ENCODE results near the gene IFFO2. TPM values are rescaled to one million over a fixed set of nuclear protein-coding genes. Genes with fewer than 3 reads are reported as not detected.

Gene IFFO2
- total and polyA plus RNA-seq, 2 of the 13 experiments (the other 11 are each of a cell fraction or from before 2014, with no cell fraction given), result 7.3 to 16.7 TPM

DNA sequence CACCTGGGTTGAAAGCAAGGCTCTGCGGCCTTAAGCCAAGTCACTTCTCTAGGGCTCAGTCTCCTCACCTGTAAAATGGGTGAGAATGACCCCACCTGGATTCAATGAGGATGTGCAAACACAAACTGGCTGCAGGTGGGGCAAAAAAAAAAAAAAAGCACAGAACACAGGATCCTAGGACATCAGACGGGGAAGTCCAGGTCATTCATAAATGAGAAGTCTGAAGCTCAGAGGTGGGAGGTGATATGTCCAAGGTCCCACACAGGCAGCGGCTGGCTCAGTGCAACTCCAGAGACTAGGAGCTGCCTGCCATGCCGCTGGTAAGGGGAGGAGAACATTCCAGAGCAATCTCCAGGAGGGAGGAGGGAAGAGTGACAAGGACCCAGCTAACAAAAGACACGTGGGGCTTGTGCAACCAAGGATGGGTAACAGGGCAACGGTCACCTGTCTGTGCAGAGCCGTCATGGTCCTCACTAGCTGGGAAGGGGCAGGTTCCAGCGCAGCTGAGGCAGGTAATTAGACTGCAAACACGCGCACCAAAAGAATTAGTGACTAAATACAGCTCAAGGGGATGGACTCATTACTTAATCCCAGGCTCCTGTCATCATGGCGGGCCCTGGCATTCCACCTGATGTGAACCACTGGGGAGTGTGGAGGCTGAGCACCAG, 19.5 kb downstream of the IFFO2 start:
- DNase-seq (ENCODE audit: low spot score) (peak; percentile 89), FAIRE-seq (peak; percentile 93), ATAC-seq (peak; percentile 79)
- POLR2A ChIA-PET, result interaction anchor here (0.8 to 1.3 kb wide), 4 partner anchors 12 to 77 kb away, joined by 3 to 8 read pairs (median 4); no protein-coding TSS in a partner anchor
- Histone ChIP-seq H3K4me3 (replicated peaks in 1 of 3; ENCODE audit: insufficient read depth in 1 of 3, low read depth in 2 of 3, low read length in 3 of 3) (no peak overlapping the region), H4K20me1 (ENCODE audit: insufficient read depth, low read length) (peaks cover 16% of the 10 kb centered on the region), H3K36me3 (replicated peaks in 1 of 2; ENCODE audit: control insufficient read depth in 1 of 2, insufficient read depth in 2 of 2, low read length in 2 of 2) (no peaks in the 10 kb centered on the region), H3K4me1 (ENCODE audit: insufficient read depth, low read length) (peaks cover 68% of the 10 kb centered on the region), H3K9me3 (ENCODE audit: low read length) (no peaks in the 10 kb centered on the region), H3K4me2 (ENCODE audit: low read depth, low read length) (peak overlapping the region; percentile 48), H3K27me3 (ENCODE audit: control insufficient read depth in 1 of 2, insufficient read depth in 2 of 2, low read length in 2 of 2) (no peaks in the 10 kb centered on the region), H3K9ac (ENCODE audit: insufficient read depth, low read depth, low read length) (no peak overlapping the region; the same call in 1 of the 2 replicates), H3K79me2 (ENCODE audit: insufficient read depth, low read length) (peaks cover 28% of the 10 kb centered on the region), H3K27ac (ENCODE audit: extremely low read length, insufficient read depth, low read length) (peak overlapping the region; percentile 59), H2AFZ (ENCODE audit: low read length) (no peak overlapping the region)
- in situ Hi-C loops (cut with HindIII; ENCODE audit: extremely low pct_ligation_motif_present, low pct_unique_long_range_greater_than_20kb) (no loop called here), intact Hi-C loops (cut with micrococcal nuclease; ENCODE audit: unreplicated experiment) (no loop called here)
- CTCF ChIA-PET (ENCODE audit: low intra/inter-chr PET ratio, low total read pairs), result no interaction called here
- no TSS peak for BruUV-seq (replicated peaks)
- WGBS (ENCODE audit: low lambda C conversion rate), result 27% methylated on average over 8 of the region's 11 CpGs
- TF ChIP-seq, protein P1, sequence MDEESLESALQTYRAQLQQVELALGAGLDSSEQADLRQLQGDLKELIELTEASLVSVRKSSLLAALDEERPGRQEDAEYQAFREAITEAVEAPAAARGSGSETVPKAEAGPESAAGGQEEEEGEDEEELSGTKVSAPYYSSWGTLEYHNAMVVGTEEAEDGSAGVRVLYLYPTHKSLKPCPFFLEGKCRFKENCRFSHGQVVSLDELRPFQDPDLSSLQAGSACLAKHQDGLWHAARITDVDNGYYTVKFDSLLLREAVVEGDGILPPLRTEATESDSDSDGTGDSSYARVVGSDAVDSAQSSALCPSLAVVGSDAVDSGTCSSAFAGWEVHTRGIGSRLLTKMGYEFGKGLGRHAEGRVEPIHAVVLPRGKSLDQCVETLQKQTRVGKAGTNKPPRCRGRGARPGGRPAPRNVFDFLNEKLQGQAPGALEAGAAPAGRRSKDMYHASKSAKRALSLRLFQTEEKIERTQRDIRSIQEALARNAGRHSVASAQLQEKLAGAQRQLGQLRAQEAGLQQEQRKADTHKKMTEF (CRISPR knock-in tag; IDR thresholded peaks at IDR 0.05), result 0 out of 2 replicates have a peak, but pooled peaks have one; percentile 22
- no peak for TF ChIP-seq ZNF737 (CRISPR knock-in tag; IDR thresholded peaks at IDR 0.05; ENCODE audit: borderline replicate concordance)
- TF ChIP-seq ZNF589 (CRISPR knock-in tag; conservative IDR thresholded peaks at IDR 0.05), result no peak
- TF ChIP-seq MYC (CRISPR knock-in tag; IDR thresholded peaks at IDR 0.05; ENCODE audit: borderline replicate concordance), result peak; percentile 91
- TF ChIP-seq ZNF839 (CRISPR knock-in tag; IDR thresholded peaks at IDR 0.05; ENCODE audit: borderline replicate concordance), result no peak
- TF ChIP-seq, protein P2, sequence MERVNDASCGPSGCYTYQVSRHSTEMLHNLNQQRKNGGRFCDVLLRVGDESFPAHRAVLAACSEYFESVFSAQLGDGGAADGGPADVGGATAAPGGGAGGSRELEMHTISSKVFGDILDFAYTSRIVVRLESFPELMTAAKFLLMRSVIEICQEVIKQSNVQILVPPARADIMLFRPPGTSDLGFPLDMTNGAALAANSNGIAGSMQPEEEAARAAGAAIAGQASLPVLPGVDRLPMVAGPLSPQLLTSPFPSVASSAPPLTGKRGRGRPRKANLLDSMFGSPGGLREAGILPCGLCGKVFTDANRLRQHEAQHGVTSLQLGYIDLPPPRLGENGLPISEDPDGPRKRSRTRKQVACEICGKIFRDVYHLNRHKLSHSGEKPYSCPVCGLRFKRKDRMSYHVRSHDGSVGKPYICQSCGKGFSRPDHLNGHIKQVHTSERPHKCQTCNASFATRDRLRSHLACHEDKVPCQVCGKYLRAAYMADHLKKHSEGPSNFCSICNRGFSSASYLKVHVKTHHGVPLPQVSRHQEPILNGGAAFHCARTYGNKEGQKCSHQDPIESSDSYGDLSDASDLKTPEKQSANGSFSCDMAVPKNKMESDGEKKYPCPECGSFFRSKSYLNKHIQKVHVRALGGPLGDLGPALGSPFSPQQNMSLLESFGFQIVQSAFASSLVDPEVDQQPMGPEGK (CRISPR knock-in tag; IDR thresholded peaks at IDR 0.05), result peak; percentile 45; the same call in 1 of the 2 replicates
- peak; percentile 74; the same call in 1 of the 2 replicates for TF ChIP-seq ARNT2 (CRISPR knock-in tag; IDR thresholded peaks at IDR 0.05; ENCODE audit: low read depth)
- no peak for TF ChIP-seq ZNF749 (CRISPR knock-in tag; IDR thresholded peaks at IDR 0.05; ENCODE audit: borderline replicate concordance)
- no peak for TF ChIP-seq ELK4 (CRISPR knock-in tag; IDR thresholded peaks at IDR 0.05; ENCODE audit: borderline replicate concordance)
- TF ChIP-seq SNAPC2 (CRISPR knock-in tag; IDR thresholded peaks at IDR 0.05), result no peak
- TF ChIP-seq, protein P3, sequence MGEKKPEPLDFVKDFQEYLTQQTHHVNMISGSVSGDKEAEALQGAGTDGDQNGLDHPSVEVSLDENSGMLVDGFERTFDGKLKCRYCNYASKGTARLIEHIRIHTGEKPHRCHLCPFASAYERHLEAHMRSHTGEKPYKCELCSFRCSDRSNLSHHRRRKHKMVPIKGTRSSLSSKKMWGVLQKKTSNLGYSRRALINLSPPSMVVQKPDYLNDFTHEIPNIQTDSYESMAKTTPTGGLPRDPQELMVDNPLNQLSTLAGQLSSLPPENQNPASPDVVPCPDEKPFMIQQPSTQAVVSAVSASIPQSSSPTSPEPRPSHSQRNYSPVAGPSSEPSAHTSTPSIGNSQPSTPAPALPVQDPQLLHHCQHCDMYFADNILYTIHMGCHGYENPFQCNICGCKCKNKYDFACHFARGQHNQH (CRISPR knock-in tag; IDR thresholded peaks at IDR 0.05), result no peak; the same call in 1 of the 2 replicates
- TF ChIP-seq MBD4 (IDR thresholded peaks at IDR 0.05; ENCODE audit: borderline replicate concordance, low read length), result no peak
- TF ChIP-seq ZNF230 (CRISPR knock-in tag; IDR thresholded peaks at IDR 0.05), result no peak
- TF ChIP-seq RCOR2 (CRISPR knock-in tag; IDR thresholded peaks at IDR 0.05), result peak; percentile 68
- TF ChIP-seq MAF1 (CRISPR knock-in tag; IDR thresholded peaks at IDR 0.05; ENCODE audit: borderline replicate concordance), result no peak
- peak; percentile 81; the same call in 1 of the 2 replicates for TF ChIP-seq ZNF580 (CRISPR knock-in tag; IDR thresholded peaks at IDR 0.05; ENCODE audit: borderline replicate concordance, low read depth)
